Heart left ventricle (tissue), 16 donors: ENCODE measurements around the gene KLHL9. TPM values are rescaled to one million over a fixed set of nuclear protein-coding genes. Genes with fewer than 3 reads are reported as not detected.

Experiments used
- ATAC-seq, 4 donors: fragments of 200-7000 bp; cut with Tn5 transposase; one replicate each; pipeline ENCODE4 v1.9.1; 2020 to 2022; ENCODE audit warnings: moderate library complexity in 4 of 4, mild to moderate bottlenecking in 3 of 4, moderate number of reproducible peaks in 1 of 4
- DNase-seq, 5 donors: peaks; one replicate each; pipeline ENCODE4 v3.0.0-alpha.2; 2020
- H3K27ac ChIP-seq, 12 donors: fragments of 200-600 bp; sonication (generic) in 4 of 12; one replicate each; pipeline versions ENCODE4 v1.5.0 to v1.8.0; 2016 to 2022; ENCODE audit warnings: mild to moderate bottlenecking in 2 of 12
- H3K27me3 ChIP-seq, 9 donors: fragments of 200-600 bp; sonication (generic) in 2 of 9; one replicate each; pipeline versions ENCODE4 v1.5.1 to v1.8.0; 2016 to 2022; ENCODE audit warnings: mild to moderate bottlenecking in 3 of 9
- H3K36me3 ChIP-seq, 9 donors: fragments of 200-600 bp; sonication (generic) in 2 of 9; one replicate each; pipeline versions ENCODE4 v1.5.0 to v1.8.0; 2018 to 2022; ENCODE audit warnings: mild to moderate bottlenecking in 2 of 9
- H3K4me1 ChIP-seq, 12 donors: fragments of 200-600 bp; sonication (generic) in 4 of 12; one replicate each; pipeline versions ENCODE4 v1.5.0 to v1.8.0; 2016 to 2022; ENCODE audit warnings: mild to moderate bottlenecking in 3 of 12
- H3K4me3 ChIP-seq, 12 donors: fragments of 200-600 bp; sonication (generic) in 4 of 12; one replicate each; pipeline versions ENCODE4 v1.5.0 to v1.8.0; 2017 to 2022; ENCODE audit warnings: mild to moderate bottlenecking in 9 of 12, moderate library complexity in 4 of 12
- H3K9me3 ChIP-seq, 12 donors: fragments of 200-600 bp; sonication (generic) in 4 of 12; one replicate each; pipeline versions ENCODE4 v1.5.0 to v1.8.0; 2016 to 2022; ENCODE audit warnings: mild to moderate bottlenecking in 1 of 12
- CTCF ChIP-seq, 12 donors: fragments of 200-600 bp; sonication (generic) in 4 of 12; IDR thresholded peaks; one replicate each; pipeline versions ENCODE4 v1.5.0 to v1.8.0; 2018 to 2022; ENCODE audit warnings: antibody characterized with exemption in 12 of 12, mild to moderate bottlenecking in 5 of 12
- POLR2A ChIP-seq, 2 donors: fragments of 450-650 bp; IDR thresholded peaks; one replicate each; pipeline ENCODE4 v1.6.1; 2017; ENCODE audit warnings: antibody characterized with exemption in 2 of 2, mild to moderate bottlenecking in 2 of 2, moderate library complexity in 2 of 2
- WGBS, 4 donors: extraction: QIAGEN DNeasy Blood & Tissue Kit in 2 of 4; methylation state at CpG; one replicate each; pipeline versions ENCODE4 v1.1.5 to v1.1.7; 2013 to 2018; 5-methylcytosine and 5-hydroxymethylcytosine counted together
- intact Hi-C, 10 donors: fragments of 100-400 bp; cut with DNase I; formaldehyde crosslinking; loops; one replicate each; pipeline versions ENCODE4 v1.11.1 to v1.14.2; 2022
- polyA plus RNA-seq, 2 donors: library from polyadenylated mRNA; stranded (reverse); fragments of 200-250 nt; gene quantifications; one replicate each; pipeline ENCODE4 v1.2.3, GENCODE V29; 2013
- total RNA-seq, 9 donors: library from RNA; depleted of rRNA in 2 of 9; stranded (reverse); fragments of >200 nt in 2 of 9; fragmentation: NEBNext Ultra II Directional in 3 of 9; extraction: Animal tissue kit (Norgen Biotek cat#: 25700) in 3 of 9; gene quantifications; one replicate each; pipeline versions ENCODE4 v1.1.0 to v1.2.4, GENCODE V29; 2016 to 2023
- donor health status: ischemic (EF 13 %, LVEDD 7.1; RV severe dilation, severe dysfunction).
- donor health status: healthy with polysubstance abuse.
- donor health status: DM: no; HTN: yes; CAD: no.
- donor health status: DM: no; HTN: no; CAD: no.
- donor health status: ischemic (EF 25% LVEDD 6.9; RV normal size, moderate dysfunction).
- donor health status: ischemic (EF 25% LVEDD 5.7; RV mildly dilated, moderate dysfunction).
- donor health status: healthy.
- donor health status: DM: yes; HTN: yes; CAD: no.
- donor health status: ischemic (EF 35%, LVEDD 5.7; RV mildly dilated, moderate dysfunction).
- donor health status: nonischemic (EF 11% LVEDD 7.7; RV severe dilation, severe dysfunction).
- donor health status: DM: yes; HTN: yes; CAD: no.
- donor health status: PGD.
- donor health status: ischemic (EF 29% LVEDD 5.4; RV normal size, mild dysfunction).
- donor health status: nonischemic (EF 23%, LVEDD 6.1; RV moderate dilation, normal function).

The KLHL9 gene
- total and polyA plus RNA-seq, 11 donors: 4.4 to 15.1 (median 11.8) TPM

GRCh38 chr9:21287280-21287679 lies 47.9 kb downstream of the KLHL9 start:
- Histone ChIP-seq H3K4me1 (no peaks in the 10 kb centered on the region), H3K27me3 (peaks cover 0 to 4% (median 0%) of the 10 kb centered on the region in 9 donors), H3K27ac (no peak overlapping the region), H3K4me3 (no peak overlapping the region), H3K36me3 (no peaks in the 10 kb centered on the region), H3K9me3 (no peaks in the 10 kb centered on the region)
- intact Hi-C loops: no loop called here
- DNase-seq: no peak
- no peak for ATAC-seq
- no peak for TF ChIP-seq POLR2A (IDR thresholded peaks at IDR 0.05)
- no peak for TF ChIP-seq CTCF (IDR thresholded peaks at IDR 0.05)
- 59 to 73% (median 64%) methylated on average over 3 of the region's 3 CpGs for WGBS, 4 donors

GRCh38 chr9:21286659-21287058 lies 48.5 kb downstream of the KLHL9 start:
- WGBS, 4 donors: 81 to 84% (median 83%) methylated on average over 5 of the region's 5 CpGs
- no peak for DNase-seq
- TF ChIP-seq POLR2A (IDR thresholded peaks at IDR 0.05) (no peak), CTCF (IDR thresholded peaks at IDR 0.05) (no peak)
- ATAC-seq: no peak
- Histone ChIP-seq H3K36me3 (no peaks in the 10 kb centered on the region), H3K27me3 (peaks cover 0 to 4% (median 0%) of the 10 kb centered on the region in 9 donors), H3K4me3 (no peak overlapping the region), H3K4me1 (no peaks in the 10 kb centered on the region), H3K9me3 (no peaks in the 10 kb centered on the region), H3K27ac (no peak overlapping the region)
- intact Hi-C loops: no loop called here

- intact Hi-C loops: no loop called here
- no peak overlapping the region for H3K27ac ChIP-seq
- ATAC-seq: no peak
- peaks cover 0 to 4% (median 0%) of the 10 kb centered on the region in 9 donors for H3K27me3 ChIP-seq
- H3K4me3 ChIP-seq: no peak overlapping the region
- no peaks in the 10 kb centered on the region for H3K9me3 ChIP-seq
- DNase-seq: no peak
- no peaks in the 10 kb centered on the region for H3K36me3 ChIP-seq
- TF ChIP-seq CTCF (IDR thresholded peaks at IDR 0.05): no peak
- no peak for TF ChIP-seq POLR2A (IDR thresholded peaks at IDR 0.05)
- WGBS, 4 donors: 79 to 88% (median 85%) methylated on average over 5 of the region's 5 CpGs
- H3K4me1 ChIP-seq: no peaks in the 10 kb centered on the region
Observed at GRCh38 chr9:21286099-21286498, 49.1 kb downstream of the KLHL9 start.

GRCh38 chr9:21281275-21281674 lies 53.9 kb downstream of the KLHL9 start:
- ATAC-seq (no peak), DNase-seq (no peak)
- intact Hi-C loops: no loop called here
- 39 to 75% (median 56%) methylated on average over 2 of the region's 2 CpGs for WGBS, 4 donors
- peaks cover 0 to 9% (median 0%) of the 10 kb centered on the region in 9 donors for H3K27me3 ChIP-seq
- H3K4me1 ChIP-seq: no peaks in the 10 kb centered on the region
- H3K9me3 ChIP-seq: no peaks in the 10 kb centered on the region
- no peak overlapping the region for H3K4me3 ChIP-seq
- H3K27ac ChIP-seq: no peak overlapping the region
- TF ChIP-seq POLR2A (IDR thresholded peaks at IDR 0.05) (no peak), CTCF (IDR thresholded peaks at IDR 0.05) (no peak)
- no peaks in the 10 kb centered on the region for H3K36me3 ChIP-seq

Other genes with a start within 250 kb of the KLHL9 start
- not detected for gene IFNW1, start 193.6 kb downstream of the KLHL9 start, total RNA-seq
- not detected for gene IFNW1, start 193.6 kb downstream of the KLHL9 start, polyA plus RNA-seq
- not detected for gene IFNA21, start 168.7 kb downstream of the KLHL9 start, total RNA-seq
- not detected for gene IFNA21, start 168.7 kb downstream of the KLHL9 start, polyA plus RNA-seq
- not detected for gene IFNA4, start 147.8 kb downstream of the KLHL9 start, total RNA-seq
- gene IFNA4, start 147.8 kb downstream of the KLHL9 start, polyA plus RNA-seq: not detected
- gene IFNA7, start 133.2 kb downstream of the KLHL9 start, total RNA-seq: not detected
- not detected for gene IFNA7, start 133.2 kb downstream of the KLHL9 start, polyA plus RNA-seq
- gene IFNA10, start 128.3 kb downstream of the KLHL9 start, total RNA-seq: not detected
- gene IFNA10, start 128.3 kb downstream of the KLHL9 start, polyA plus RNA-seq: not detected
- gene IFNA16, start 118.1 kb downstream of the KLHL9 start, total RNA-seq: not detected
- not detected for gene IFNA16, start 118.1 kb downstream of the KLHL9 start, polyA plus RNA-seq
- not detected for gene IFNA17, start 107.2 kb downstream of the KLHL9 start, total RNA-seq
- gene IFNA17, start 107.2 kb downstream of the KLHL9 start, polyA plus RNA-seq: not detected
- gene IFNA14, start 95.4 kb downstream of the KLHL9 start, total RNA-seq: not detected
- not detected for gene IFNA14, start 95.4 kb downstream of the KLHL9 start, polyA plus RNA-seq
- gene IFNA5, start 30.1 kb downstream of the KLHL9 start, total RNA-seq: not detected
- not detected for gene IFNA5, start 30.1 kb downstream of the KLHL9 start, polyA plus RNA-seq
- gene IFNA6, start 15.5 kb upstream of the KLHL9 start, total RNA-seq: not detected
- gene IFNA6, start 15.5 kb upstream of the KLHL9 start, polyA plus RNA-seq: not detected
- not detected for gene IFNA13, start 32.7 kb upstream of the KLHL9 start, total RNA-seq
- not detected for gene IFNA13, start 32.7 kb upstream of the KLHL9 start, polyA plus RNA-seq
- not detected for gene IFNA2, start 50.0 kb upstream of the KLHL9 start, total RNA-seq
- not detected for gene IFNA2, start 50.0 kb upstream of the KLHL9 start, polyA plus RNA-seq
- gene IFNA8, start 73.7 kb upstream of the KLHL9 start, total RNA-seq: not detected
- not detected for gene IFNA8, start 73.7 kb upstream of the KLHL9 start, polyA plus RNA-seq
- not detected for gene IFNA1, start 105.0 kb upstream of the KLHL9 start, total RNA-seq
- gene IFNA1, start 105.0 kb upstream of the KLHL9 start, polyA plus RNA-seq: not detected
- under 1 TPM in 1 of 9 donors, not detected in 8; 0.68 TPM for gene IFNE, start 146.9 kb upstream of the KLHL9 start, total RNA-seq
- gene IFNE, start 146.9 kb upstream of the KLHL9 start, polyA plus RNA-seq: not detected